B cell (primary cell): ENCODE measurements around the gene CNTNAP2. TPM values are rescaled to one million over a fixed set of nuclear protein-coding genes. Genes with fewer than 3 reads are reported as not detected.

Experiments
- ATAC-seq: fragments of 200-7000 bp; cut with Tn5 transposase; one replicate; pipeline ENCODE4 v1.10.0; 2021; ENCODE audit warnings: low read depth, mild to moderate bottlenecking, moderate number of reproducible peaks, moderate library complexity
- CTCF ChIA-PET: fragments of 350-600 bp; sonication (Branson Sonifier 250); formaldehyde crosslinking; loops from one replicate; lab custom pipeline; 2021; ENCODE audit warnings: antibody characterized with exemption, inconsistent platforms; lab: Charles Lee
- POLR2A ChIA-PET: fragments of 350-600 bp; sonication (Branson Sonifier 250); formaldehyde crosslinking; loops from one replicate; lab custom pipeline; 2021; ENCODE audit warnings: antibody characterized with exemption; lab: Charles Lee
- DNase-seq: peaks from one replicate; pipeline ENCODE4 v3.0.0; 2013
- H2AFZ ChIP-seq: 2 replicates; pipeline ENCODE4 v1.6.1; 2012; ENCODE audit warnings: mild to moderate bottlenecking, low read depth, low read length; ENCODE audit not compliant: insufficient read depth, poor library complexity, severe bottlenecking
- H3K27ac ChIP-seq, 2 donors: 1 replicate in 1 of 2; 2 replicates in 1 of 2; pipeline ENCODE4 v1.5.1; 2012 to 2013; ENCODE audit warnings: low read length in 2 of 2, mild to moderate bottlenecking in 2 of 2, moderate library complexity in 1 of 2
- H3K27me3 ChIP-seq, 4 experiments: fragments of 200-600 bp in 1 of 4; sonication (generic) in 1 of 4; replicated peaks in 1 of 4; 1 replicate in 2 of 4; 2 replicates in 2 of 4; pipeline versions ENCODE4 v1.6.1 to v1.7.0; 2013 to 2016; ENCODE audit warnings: low read length in 3 of 4, mild to moderate bottlenecking in 2 of 4, mixed read lengths in 1 of 4, moderate library complexity in 1 of 4; ENCODE audit not compliant: insufficient read depth in 4 of 4, control insufficient read depth in 3 of 4; ENCODE audit errors: control extremely low read depth in 1 of 4
- H3K36me3 ChIP-seq, 2 experiments: replicated peaks in 1 of 2; 1 replicate in 1 of 2; 2 replicates in 1 of 2; pipeline versions ENCODE4 v1.6.1 to v1.7.1; 2013; ENCODE audit warnings: low read length in 1 of 2; ENCODE audit not compliant: insufficient read depth in 2 of 2, control insufficient read depth in 1 of 2; ENCODE audit errors: control extremely low read depth in 1 of 2, extremely low read depth in 1 of 2
- H3K4me1 ChIP-seq, 2 donors: fragments of 200-600 bp in 1 of 2; sonication (generic) in 1 of 2; 1 replicate in 1 of 2; 2 replicates in 1 of 2; pipeline versions ENCODE4 v1.5.1 to v1.6.1; 2013 to 2017; ENCODE audit warnings: low read length in 2 of 2; ENCODE audit not compliant: control insufficient read depth in 2 of 2, insufficient read depth in 2 of 2
- H3K4me2 ChIP-seq: replicated peaks from 2 replicates; pipeline ENCODE3; 2012; ENCODE audit warnings: mild to moderate bottlenecking, low read depth, low read length; ENCODE audit not compliant: poor library complexity, severe bottlenecking
- H3K4me3 ChIP-seq, 5 experiments: fragments of 200-600 bp in 1 of 5; sonication (generic) in 1 of 5; 1 replicate in 3 of 5; 2 replicates in 2 of 5; pipeline versions ENCODE4 v1.5.1 to v1.7.0; 2011 to 2016; ENCODE audit warnings: low read length in 4 of 5, mild to moderate bottlenecking in 4 of 5, low read depth in 2 of 5, control low read depth in 1 of 5, moderate library complexity in 1 of 5; ENCODE audit not compliant: insufficient read depth in 1 of 5; ENCODE audit errors: control extremely low read depth in 1 of 5, extremely low read depth in 1 of 5
- H3K79me2 ChIP-seq: fragments of 200-600 bp; sonication (generic); one replicate; pipeline ENCODE4 v1.6.0; 2016; ENCODE audit warnings: low read length; ENCODE audit not compliant: control insufficient read depth, insufficient read depth
- H3K9ac ChIP-seq: fragments of 200-600 bp; sonication (generic); 2 replicates; pipeline ENCODE4 v1.6.1; 2017; ENCODE audit warnings: mild to moderate bottlenecking, low read length, moderate library complexity
- H3K9me3 ChIP-seq, 3 donors: one replicate each; pipeline versions ENCODE4 v1.6.1 to v1.7.1; 2013; ENCODE audit warnings: low read length in 2 of 3; ENCODE audit not compliant: control insufficient read depth in 2 of 3, insufficient read depth in 1 of 3; ENCODE audit errors: control extremely low read depth in 1 of 3
- H4K20me1 ChIP-seq: 2 replicates; pipeline ENCODE4 v1.6.0; 2012; ENCODE audit warnings: mild to moderate bottlenecking, low read length; ENCODE audit not compliant: insufficient read depth, control insufficient read depth, poor library complexity, severe bottlenecking
- H3K27ac Mint-ChIP-seq: one replicate; pipeline ENCODE4 v1.8.0; 2021; ENCODE audit warnings: mixed read lengths
- H3K27me3 Mint-ChIP-seq: one replicate; pipeline ENCODE4 v1.8.0; 2021; ENCODE audit warnings: mixed read lengths
- H3K4me1 Mint-ChIP-seq: one replicate; pipeline ENCODE4 v1.8.0; 2021; ENCODE audit warnings: mixed read lengths
- H3K4me3 Mint-ChIP-seq: one replicate; pipeline ENCODE4 v1.8.0; 2021; ENCODE audit warnings: mixed read lengths
- H3K9me3 Mint-ChIP-seq: one replicate; pipeline ENCODE4 v1.8.0; 2022; ENCODE audit warnings: mixed read lengths; ENCODE audit not compliant: insufficient read depth
- CTCF ChIP-seq: fragments of 200-600 bp; IDR thresholded peaks from one replicate; pipeline ENCODE4 v1.8.0; 2022; ENCODE audit warnings: antibody characterized with exemption, mild to moderate bottlenecking
- EZH2 ChIP-seq: IDR thresholded peaks from 2 replicates; pipeline ENCODE4 v1.6.1; 2012; ENCODE audit warnings: borderline replicate concordance, low read depth, mild to moderate bottlenecking, moderate library complexity, low read length; ENCODE audit not compliant: insufficient read depth, poor library complexity, severe bottlenecking
- WGBS: methylation state at CpG from one replicate; pipeline ENCODE4 v1.1.5; 2013; ENCODE audit warnings: missing lambda C conversion rate; ENCODE audit not compliant: insufficient coverage; 5-methylcytosine and 5-hydroxymethylcytosine counted together
- intact Hi-C: fragments of 100-400 bp; cut with micrococcal nuclease; formaldehyde crosslinking; loops from one replicate; pipeline ENCODE4 v1.10.0; 2022
- polyA plus RNA-seq: library from polyadenylated mRNA; depleted of rRNA; stranded (reverse); fragments of >200 nt; gene quantifications from 2 replicates; pipeline ENCODE4 v1.2.3, GENCODE V29; 2012
- total RNA-seq, 2 donors: library from RNA; stranded (reverse); fragments of 120-200 nt in 1 of 2; gene quantifications; 1 replicate in 1 of 2; 2 replicates in 1 of 2; pipeline versions ENCODE4 v1.2.3 to v1.2.4, GENCODE V29; 2013 to 2022

CNTNAP2 gene
- total and polyA plus RNA-seq, 2 donors (not counting 1 experiment from before 2014, with no cell fraction given) = 7.4 to 16.6 TPM

DNA sequence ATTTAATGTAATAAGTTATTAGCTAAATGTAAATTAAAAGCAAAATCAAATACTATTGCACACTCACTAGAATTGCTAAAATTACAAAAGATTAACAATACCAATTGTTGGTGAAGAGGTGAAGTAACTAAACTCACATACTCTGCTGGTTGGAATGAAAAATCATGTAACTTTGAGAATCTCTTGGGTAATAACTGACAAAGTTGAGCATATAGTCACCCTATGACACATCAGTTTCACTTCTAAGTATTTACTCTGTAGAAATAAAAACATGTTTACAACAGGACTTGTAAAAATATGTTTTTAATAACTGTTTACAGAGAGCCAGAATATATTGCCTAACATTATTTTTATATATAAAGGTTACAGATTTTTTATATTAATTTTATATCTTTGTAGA is 33.6 kb downstream of the CNTNAP2 start:
- no peaks in the 10 kb centered on the region for H3K27me3 ChIP-seq
- H3K36me3 ChIP-seq = no peaks in the 10 kb centered on the region
- Mint-ChIP-seq H3K27me3 (no peaks in the 10 kb centered on the region), H3K4me3 (no peak overlapping the region), H3K27ac (no peak overlapping the region), H3K4me1 (no peaks in the 10 kb centered on the region), H3K9me3 (peaks cover 2% of the 10 kb centered on the region)
- no peak overlapping the region for H3K9ac ChIP-seq
- no peaks in the 10 kb centered on the region for H3K9me3 ChIP-seq
- no peak overlapping the region for H2AFZ ChIP-seq
- H4K20me1 ChIP-seq = no peaks in the 10 kb centered on the region
- TF ChIP-seq CTCF (no peak), EZH2 (no peak)
- ChIA-PET POLR2A (no interaction called here), CTCF (no interaction called here)
- no peak overlapping the region for H3K27ac ChIP-seq
- DNase-seq (no peak), ATAC-seq (no peak)
- no peaks in the 10 kb centered on the region for H3K79me2 ChIP-seq
- H3K4me1 ChIP-seq = no peaks in the 10 kb centered on the region
- H3K4me3 ChIP-seq = no peak overlapping the region
- intact Hi-C loops = no loop called here
- H3K4me2 ChIP-seq = no peak overlapping the region

DNA sequence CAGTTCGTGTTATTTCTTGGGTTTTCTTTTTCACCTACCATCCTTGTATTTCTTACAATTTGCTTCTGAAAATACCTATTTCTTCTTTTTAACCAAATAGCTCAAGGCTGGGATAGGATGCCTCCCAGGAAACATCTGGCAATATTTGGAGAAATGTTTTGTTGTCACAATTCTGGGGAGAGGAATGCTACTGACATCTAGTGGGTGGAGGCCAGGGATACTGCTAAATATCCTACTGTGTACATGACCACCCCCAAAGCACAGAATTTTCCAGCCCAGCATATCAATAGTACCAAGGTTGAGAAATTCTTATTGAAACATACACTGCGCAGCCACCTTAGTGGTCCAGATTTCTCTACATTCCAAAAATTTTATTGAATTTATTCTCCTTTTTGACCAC is 55.5 kb downstream of the CNTNAP2 start:
- CTCF ChIA-PET = no interaction called here
- Histone ChIP-seq H3K4me2 (no peak overlapping the region), H3K27ac (no peak overlapping the region), H3K36me3 (no peaks in the 10 kb centered on the region), H3K9ac (no peak overlapping the region), H4K20me1 (no peaks in the 10 kb centered on the region), H3K9me3 (no peaks in the 10 kb centered on the region), H3K4me1 (no peaks in the 10 kb centered on the region), H2AFZ (no peak overlapping the region), H3K27me3 (no peaks in the 10 kb centered on the region), H3K79me2 (no peaks in the 10 kb centered on the region), H3K4me3 (no peak overlapping the region)
- no peaks in the 10 kb centered on the region for H3K4me1 Mint-ChIP-seq
- ATAC-seq (no peak), DNase-seq (no peak)
- no peak overlapping the region for H3K4me3 Mint-ChIP-seq
- TF ChIP-seq CTCF = no peak
- intact Hi-C loops = no loop called here
- no peak overlapping the region for H3K27ac Mint-ChIP-seq
- POLR2A ChIA-PET = no interaction called here
- 100% methylated on average over 1 of the region's 2 CpGs for WGBS
- no peaks in the 10 kb centered on the region for H3K9me3 Mint-ChIP-seq
- no peaks in the 10 kb centered on the region for H3K27me3 Mint-ChIP-seq
